OCI-LY3 (cell line): Measurements from ENCODE around the gene DOK5.

Source experiments
- H2AFZ ChIP-seq: fragments of 200-600, 300-600 bp; shearing (Covaris generic); 2 replicates; pipeline ENCODE4 v1.6.0; 2014; ENCODE audit warnings: antibody characterized with exemption, low read depth, low read length
- H3K27ac ChIP-seq: fragments of 200-600, 300-600 bp; sonication (generic); 2 replicates; pipeline ENCODE4 v1.5.1; 2014; ENCODE audit warnings: mild to moderate bottlenecking, low read length, moderate library complexity, mixed read lengths
- H3K27me3 ChIP-seq: fragments of 200-600, 300-600 bp; sonication (generic); 2 replicates; pipeline ENCODE4 v1.6.1; 2014; ENCODE audit warnings: low read depth, low read length, mixed read lengths
- H3K36me3 ChIP-seq: fragments of 200-600, 300-600 bp; sonication (generic); replicated peaks from 2 replicates; pipeline ENCODE3; 2014; ENCODE audit warnings: low read depth, low read length, mixed read lengths
- H3K4me1 ChIP-seq: fragments of 300-600, 200-600 bp; sonication (generic); 2 replicates; pipeline ENCODE4 v1.6.1; 2014; ENCODE audit warnings: low read length, mixed read lengths
- H3K4me2 ChIP-seq: fragments of 200-600, 300-600 bp; sonication (generic); 2 replicates; pipeline ENCODE4 v1.6.1; 2014; ENCODE audit warnings: low read length, mixed read lengths
- H3K4me3 ChIP-seq: fragments of 300-600, 200-600 bp; sonication (generic); 2 replicates; pipeline ENCODE4 v1.5.1; 2014; ENCODE audit warnings: antibody characterized with exemption, mild to moderate bottlenecking, low read length, moderate library complexity
- H3K79me2 ChIP-seq: fragments of 300-600, 200-600 bp; shearing (Covaris generic); 2 replicates; pipeline ENCODE4 v1.6.1; 2014; ENCODE audit warnings: mild to moderate bottlenecking, low read length, mixed read lengths
- H3K9ac ChIP-seq: fragments of 300-600, 200-600 bp; shearing (Covaris generic); 2 replicates; pipeline ENCODE4 v1.6.0; 2014; ENCODE audit warnings: mild to moderate bottlenecking, low read length, moderate library complexity
- H3K9me3 ChIP-seq: fragments of 200-600, 300-600 bp; shearing (Covaris generic); 2 replicates; pipeline ENCODE4 v1.6.1; 2014; ENCODE audit warnings: low read length, mixed read lengths; ENCODE audit not compliant: insufficient read depth
- H4K20me1 ChIP-seq: fragments of 200-600, 300-600 bp; sonication (generic); 2 replicates; pipeline ENCODE4 v1.6.1; 2016; ENCODE audit warnings: low read length, mixed read lengths; ENCODE audit not compliant: insufficient read depth
- CTCF ChIP-seq: fragments of 200-600, 300-600 bp; sonication (generic); IDR thresholded peaks from 2 replicates; pipeline ENCODE4 v1.5.1; 2014; ENCODE audit warnings: antibody characterized with exemption, low read length, low read depth
- EZH2phosphoT487 ChIP-seq: fragments of 200-600 bp; shearing (Covaris generic); IDR thresholded peaks from 2 replicates; pipeline ENCODE4 v1.6.1; 2018; ENCODE audit warnings: antibody characterized with exemption, mixed run types, low read depth

The DOK5 gene

GRCh38 chr20:54649511-54649962, 174.1 kb downstream of the DOK5 start:
- TF ChIP-seq CTCF: peak; percentile 98
- TF ChIP-seq EZH2phosphoT487: no peak
- H3K27ac ChIP-seq: no peak overlapping the region
- H3K36me3 ChIP-seq: no peaks in the 10 kb centered on the region
- peak overlapping the region; percentile 13 for H3K4me2 ChIP-seq
- peaks cover 20% of the 10 kb centered on the region for H3K27me3 ChIP-seq
- H2AFZ ChIP-seq: no peak overlapping the region
- H3K9ac ChIP-seq: no peak overlapping the region
- H3K79me2 ChIP-seq: no peaks in the 10 kb centered on the region
- H3K4me3 ChIP-seq: no peak overlapping the region
- no peaks in the 10 kb centered on the region for H4K20me1 ChIP-seq
- H3K4me1 ChIP-seq: peaks cover 29% of the 10 kb centered on the region
- H3K9me3 ChIP-seq: no peaks in the 10 kb centered on the region

GRCh38 chr20:54650052-54650719, 174.8 kb downstream of the DOK5 start:
- Histone ChIP-seq H3K9ac (no peak overlapping the region), H3K79me2 (no peaks in the 10 kb centered on the region), H3K36me3 (no peaks in the 10 kb centered on the region), H3K27me3 (peaks cover 20% of the 10 kb centered on the region), H3K4me1 (peaks cover 29% of the 10 kb centered on the region), H4K20me1 (no peaks in the 10 kb centered on the region), H3K4me2 (no peak overlapping the region), H3K9me3 (no peaks in the 10 kb centered on the region), H3K4me3 (no peak overlapping the region), H3K27ac (no peak overlapping the region), H2AFZ (no peak overlapping the region)
- TF ChIP-seq EZH2phosphoT487 (no peak), CTCF (no peak)

GRCh38 chr20:54651252-54651651, 175.9 kb downstream of the DOK5 start:
- H3K4me2 ChIP-seq: no peak overlapping the region
- no peaks in the 10 kb centered on the region for H3K9me3 ChIP-seq
- peaks cover 20% of the 10 kb centered on the region for H3K27me3 ChIP-seq
- TF ChIP-seq CTCF (no peak), EZH2phosphoT487 (no peak)
- H3K4me3 ChIP-seq: no peak overlapping the region
- no peaks in the 10 kb centered on the region for H4K20me1 ChIP-seq
- no peak overlapping the region for H2AFZ ChIP-seq
- H3K79me2 ChIP-seq: no peaks in the 10 kb centered on the region
- H3K36me3 ChIP-seq: no peaks in the 10 kb centered on the region
- H3K4me1 ChIP-seq: peaks cover 20% of the 10 kb centered on the region
- no peak overlapping the region for H3K27ac ChIP-seq
- no peak overlapping the region for H3K9ac ChIP-seq

- H3K27me3 ChIP-seq: peaks cover 20% of the 10 kb centered on the region
- H3K9me3 ChIP-seq: no peaks in the 10 kb centered on the region
- H4K20me1 ChIP-seq: no peaks in the 10 kb centered on the region
- no peak overlapping the region for H3K27ac ChIP-seq
- no peaks in the 10 kb centered on the region for H3K36me3 ChIP-seq
- H3K4me1 ChIP-seq: peaks cover 7% of the 10 kb centered on the region
- TF ChIP-seq CTCF (no peak), EZH2phosphoT487 (no peak)
- no peaks in the 10 kb centered on the region for H3K79me2 ChIP-seq
- no peak overlapping the region for H3K4me3 ChIP-seq
- H3K4me2 ChIP-seq: no peak overlapping the region
- no peak overlapping the region for H2AFZ ChIP-seq
- H3K9ac ChIP-seq: no peak overlapping the region
Observed at GRCh38 chr20:54654450-54654849, 179.1 kb downstream of the DOK5 start.
